Cardiac muscle cell (in vitro differentiated cells and primary cell): ENCODE data around the gene TBC1D3I. TPM values are rescaled to one million over a fixed set of nuclear protein-coding genes. Genes with fewer than 3 reads are reported as not detected.
"Not testable (repeated sequence)": the region's sequence is repeated elsewhere in the genome, so short reads cannot be mapped to it uniquely, and the experiment has no call there.

Source experiments
- DNase-seq, 2 donors: peaks; one replicate each; pipeline versions ENCODE4 v3.0.0 to v3.0.0-alpha.2; 2010 to 2017; ENCODE audit warnings: low read depth in 1 of 2, low spot score in 1 of 2
- H3K27ac ChIP-seq: fragments of 200-600 bp; sonication (generic); 2 replicates; pipeline ENCODE4 v1.5.1; 2016
- H3K27me3 ChIP-seq: fragments of 200-600 bp; sonication (generic); 2 replicates; pipeline ENCODE4 v1.6.0; 2016; ENCODE audit warnings: control low read depth
- H3K36me3 ChIP-seq: fragments of 200-600 bp; sonication (generic); 2 replicates; pipeline ENCODE4 v1.5.1; 2016; ENCODE audit warnings: control low read depth
- H3K4me1 ChIP-seq: fragments of 200-600 bp; sonication (generic); 2 replicates; pipeline ENCODE4 v1.8.1; 2017; ENCODE audit warnings: low read depth, mild to moderate bottlenecking, mixed run types
- H3K4me3 ChIP-seq: fragments of 200-600 bp; sonication (generic); 2 replicates; pipeline ENCODE4 v1.5.1; 2016; ENCODE audit warnings: mild to moderate bottlenecking
- H3K9me3 ChIP-seq: fragments of 200-600 bp; sonication (generic); 2 replicates; pipeline ENCODE4 v1.5.1; 2017; ENCODE audit warnings: low read depth, mild to moderate bottlenecking, control low read depth
- CTCF ChIP-seq: IDR thresholded peaks from 2 replicates; pipeline ENCODE4 v1.5.1; 2012; ENCODE audit warnings: low read depth, mild to moderate bottlenecking, low read length
- polyA plus RNA-seq: library from polyadenylated mRNA; unstranded; fragments of >200 nt; fragmentation: Nextera tagmentation; extraction: Ambion mirVana; gene quantifications from 2 replicates; pipeline ENCODE4 v1.2.1, GENCODE V29; 2016
- total RNA-seq: library from RNA; depleted of rRNA; stranded (reverse); fragments of >200 nt; gene quantifications from 2 replicates; pipeline ENCODE4 v1.2.3, GENCODE V29; 2016

TBC1D3I gene
- total and polyA plus RNA-seq, 2 experiments from 2014 or later = not detected

- no peak for DNase-seq
- no peaks in the 10 kb centered on the region for H3K36me3 ChIP-seq
- no peak for TF ChIP-seq CTCF
- H3K27ac ChIP-seq = no peak overlapping the region
- H3K4me3 ChIP-seq = no peak overlapping the region
- H3K4me1 ChIP-seq = no peaks in the 10 kb centered on the region
- H3K27me3 ChIP-seq = no peaks in the 10 kb centered on the region
- no peaks in the 10 kb centered on the region for H3K9me3 ChIP-seq
These were observed 54.8 kb downstream of the TBC1D3I start for GRCh38 chr17:36209575-36209974.

GRCh38 chr17:36207383-36207782 is 57.0 kb downstream of the TBC1D3I start:
- not testable (repeated sequence) for H3K4me3 ChIP-seq, H3K27ac ChIP-seq, H3K27me3 ChIP-seq, H3K9me3 ChIP-seq, H3K36me3 ChIP-seq, H3K4me1 ChIP-seq, DNase-seq

- not testable (repeated sequence) for H3K9me3 ChIP-seq, DNase-seq, H3K27me3 ChIP-seq, H3K4me3 ChIP-seq, H3K27ac ChIP-seq, H3K36me3 ChIP-seq, H3K4me1 ChIP-seq
These were observed 57.9 kb downstream of the TBC1D3I start for GRCh38 chr17:36206486-36206821.

- no peak overlapping the region for H3K27ac ChIP-seq
- H3K9me3 ChIP-seq = no peaks in the 10 kb centered on the region
- no peaks in the 10 kb centered on the region for H3K27me3 ChIP-seq
- no peak overlapping the region for H3K4me3 ChIP-seq
- H3K36me3 ChIP-seq = no peaks in the 10 kb centered on the region
- no peak for DNase-seq
- no peaks in the 10 kb centered on the region for H3K4me1 ChIP-seq
- no peak for TF ChIP-seq CTCF
These were observed 58.5 kb downstream of the TBC1D3I start for GRCh38 chr17:36205637-36206485.

- no peak overlapping the region for H3K27ac ChIP-seq
- H3K4me1 ChIP-seq = no peaks in the 10 kb centered on the region
- no peak for TF ChIP-seq CTCF
These were observed 59.5 kb downstream of the TBC1D3I start for GRCh38 chr17:36204724-36205500.

More at GRCh38 chr17:36204724-36205500, 59.5 kb downstream of the TBC1D3I start:
- Histone ChIP-seq H3K4me3 (no peak overlapping the region), H3K9me3 (no peaks in the 10 kb centered on the region), H3K36me3 (no peaks in the 10 kb centered on the region), H3K27me3 (no peaks in the 10 kb centered on the region)
- DNase-seq = no peak

Other genes with a start within 250 kb of the TBC1D3I start
- not detected in 2 replicates for gene CCL23, start 246.6 kb downstream of the TBC1D3I start, total RNA-seq
- gene CCL23, start 246.6 kb downstream of the TBC1D3I start, polyA plus RNA-seq = not detected in 2 replicates
- not detected in 2 replicates for gene CCL18, start 200.3 kb downstream of the TBC1D3I start, total RNA-seq
- not detected in 2 replicates for gene CCL18, start 200.3 kb downstream of the TBC1D3I start, polyA plus RNA-seq
- gene CCL3, start 174.4 kb downstream of the TBC1D3I start, total RNA-seq = not detected in 2 replicates
- not detected in 2 replicates for gene CCL3, start 174.4 kb downstream of the TBC1D3I start, polyA plus RNA-seq
- gene CCL4, start 160.7 kb downstream of the TBC1D3I start, total RNA-seq = not detected in 2 replicates
- not detected in 2 replicates for gene CCL4, start 160.7 kb downstream of the TBC1D3I start, polyA plus RNA-seq
- gene TBC1D3B, start 87.9 kb downstream of the TBC1D3I start, total RNA-seq = 2.3 and 5.5 TPM in 2 replicates
- gene TBC1D3B, start 87.9 kb downstream of the TBC1D3I start, polyA plus RNA-seq = 4.0 and 4.7 TPM in 2 replicates
- not detected in 2 replicates for gene CCL3L1, start 67.8 kb downstream of the TBC1D3I start, total RNA-seq
- 0.24 TPM in 1 of 2 replicates, not detected in the other for gene CCL3L1, start 67.8 kb downstream of the TBC1D3I start, polyA plus RNA-seq
- gene CCL4L2, start 53.5 kb downstream of the TBC1D3I start, total RNA-seq = not detected in 2 replicates
- gene CCL4L2, start 53.5 kb downstream of the TBC1D3I start, polyA plus RNA-seq = 0.21 TPM in 1 of 2 replicates, not detected in the other
- gene TBC1D3G, start 59.3 kb upstream of the TBC1D3I start, total RNA-seq = 0.32 and 3.6 TPM in 2 replicates
- gene TBC1D3G, start 59.3 kb upstream of the TBC1D3I start, polyA plus RNA-seq = 4.5 and 5.9 TPM in 2 replicates
- gene TBC1D3H, start 123.9 kb upstream of the TBC1D3I start, total RNA-seq = not detected in 2 replicates
- gene TBC1D3H, start 123.9 kb upstream of the TBC1D3I start, polyA plus RNA-seq = not detected in 2 replicates
- gene ZNHIT3, start 222.1 kb upstream of the TBC1D3I start, total RNA-seq = 37.4 and 38.4 TPM in 2 replicates
- gene ZNHIT3, start 222.1 kb upstream of the TBC1D3I start, polyA plus RNA-seq = 103 and 107 TPM in 2 replicates